ENCODE results near the gene RHOB.

The RHOB gene

DNA sequence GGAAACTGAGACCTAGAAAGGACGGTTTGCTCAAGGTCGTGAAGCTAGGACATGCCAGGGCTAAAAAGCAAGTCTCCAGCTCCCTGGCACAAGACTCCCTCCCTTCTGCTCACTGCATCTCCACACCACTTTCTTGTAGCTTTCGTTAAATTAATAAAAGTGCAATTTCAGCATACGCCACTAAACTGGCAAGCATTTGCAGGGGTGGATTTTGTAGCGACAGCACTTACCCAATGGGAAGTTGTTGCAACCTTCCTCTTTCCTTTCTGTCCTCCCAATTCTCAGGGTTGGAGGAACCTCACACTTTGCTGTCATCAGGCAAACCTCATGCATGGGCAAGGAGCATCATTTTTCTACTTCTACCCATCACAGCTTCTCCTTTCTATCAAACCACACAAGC is 7.4 kb upstream of the RHOB start:
- DNase-seq, result no peak

DNA sequence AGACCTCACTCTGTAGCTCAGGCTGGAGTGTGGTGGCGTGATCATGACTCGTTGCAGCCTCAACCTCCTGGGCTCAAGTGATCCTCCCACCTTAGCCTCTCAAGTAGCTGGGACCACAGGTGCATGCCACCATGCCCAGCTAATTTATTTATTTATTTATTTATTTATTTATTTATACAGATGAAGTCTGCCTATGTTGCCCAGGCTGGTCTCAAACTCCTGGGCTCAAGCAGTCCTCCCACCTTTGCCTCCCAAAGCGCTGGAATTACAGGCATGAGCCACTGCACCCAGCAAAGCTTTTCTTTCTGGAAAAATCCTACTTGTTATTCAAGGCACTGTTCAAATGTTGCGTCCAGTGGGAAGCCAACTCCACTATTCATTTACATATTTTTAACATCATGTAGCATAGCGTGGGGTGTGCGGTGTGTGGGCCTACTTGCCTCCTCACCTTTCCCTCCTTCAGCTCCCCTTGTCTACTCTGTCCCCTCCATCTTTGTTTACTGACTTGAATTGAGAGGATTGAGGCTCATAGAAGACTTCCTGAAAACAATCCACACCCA is 6.8 kb upstream of the RHOB start:
- no peak for DNase-seq

DNA sequence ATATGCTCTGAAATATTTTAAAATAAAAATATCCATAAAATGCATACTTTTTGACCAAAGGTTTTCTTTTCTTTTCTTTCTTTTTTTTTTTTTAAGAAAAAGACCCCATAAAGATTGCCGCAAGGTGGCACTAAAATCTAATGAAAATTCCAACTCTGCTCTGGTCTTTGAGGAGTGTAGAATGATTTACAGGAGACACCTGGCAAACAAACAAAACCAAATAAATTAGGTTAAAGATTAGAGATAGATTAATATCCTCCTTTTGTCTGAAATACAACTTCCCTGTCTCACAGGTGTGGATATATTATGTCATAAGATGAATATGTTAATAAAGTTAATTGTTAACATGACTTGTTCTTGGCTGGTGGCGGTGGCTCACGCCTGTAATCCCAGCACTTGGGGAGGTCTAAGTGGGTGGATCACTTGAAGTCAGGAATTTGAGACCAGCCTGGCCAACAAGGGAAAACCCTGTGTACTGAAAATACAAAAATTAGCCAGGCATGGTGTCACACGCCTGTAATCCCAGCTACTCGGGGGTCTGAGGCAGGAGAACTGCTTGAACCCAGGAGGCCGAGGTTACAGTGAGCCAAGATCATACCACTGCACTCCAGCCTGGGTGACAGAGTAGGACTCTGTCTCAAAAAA is 3.5 kb upstream of the RHOB start:
- DNase-seq, result peak; percentile 45

DNA sequence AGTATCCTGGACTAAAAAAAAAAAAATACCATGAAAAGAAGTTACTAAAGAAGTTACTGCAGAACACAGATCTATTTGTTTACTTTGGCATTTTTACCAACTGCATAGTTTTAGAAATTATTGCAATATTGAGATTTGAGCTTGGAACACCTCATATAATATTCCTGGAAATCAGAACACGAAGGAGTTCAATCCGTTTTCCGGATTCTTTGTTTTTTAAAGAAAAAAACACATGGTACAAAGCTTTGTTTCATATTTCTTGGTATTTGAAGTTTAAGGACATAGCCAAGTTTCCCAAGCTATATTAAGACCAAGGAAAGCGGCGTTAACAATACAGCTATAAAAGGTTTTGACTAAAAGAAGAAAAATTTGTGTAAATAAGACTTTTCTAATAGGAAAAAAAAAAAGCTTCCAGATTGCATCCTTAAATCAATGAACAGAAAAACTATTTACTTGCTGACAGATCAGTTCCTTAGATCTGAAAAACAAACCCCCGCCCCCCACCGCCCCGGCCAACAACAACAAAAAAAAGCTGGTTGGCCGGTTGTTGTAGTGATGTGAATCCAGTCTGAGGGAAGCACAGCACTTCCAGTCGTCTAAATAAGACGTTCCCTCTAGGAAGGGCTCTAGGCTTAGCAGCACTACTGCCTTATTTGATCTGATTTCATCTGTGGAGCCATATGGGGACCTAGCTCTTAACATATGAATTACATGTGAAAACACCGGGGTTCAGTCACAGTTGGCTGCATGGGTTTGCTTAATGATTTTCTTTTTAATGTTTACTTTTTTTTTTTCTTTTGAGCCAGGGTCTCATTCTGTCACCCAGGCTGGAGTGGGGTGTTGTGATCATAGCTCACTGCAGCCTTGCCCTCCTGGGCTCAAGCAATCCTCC is 2.5 kb upstream of the RHOB start:
- DNase-seq, result no peak

DNA sequence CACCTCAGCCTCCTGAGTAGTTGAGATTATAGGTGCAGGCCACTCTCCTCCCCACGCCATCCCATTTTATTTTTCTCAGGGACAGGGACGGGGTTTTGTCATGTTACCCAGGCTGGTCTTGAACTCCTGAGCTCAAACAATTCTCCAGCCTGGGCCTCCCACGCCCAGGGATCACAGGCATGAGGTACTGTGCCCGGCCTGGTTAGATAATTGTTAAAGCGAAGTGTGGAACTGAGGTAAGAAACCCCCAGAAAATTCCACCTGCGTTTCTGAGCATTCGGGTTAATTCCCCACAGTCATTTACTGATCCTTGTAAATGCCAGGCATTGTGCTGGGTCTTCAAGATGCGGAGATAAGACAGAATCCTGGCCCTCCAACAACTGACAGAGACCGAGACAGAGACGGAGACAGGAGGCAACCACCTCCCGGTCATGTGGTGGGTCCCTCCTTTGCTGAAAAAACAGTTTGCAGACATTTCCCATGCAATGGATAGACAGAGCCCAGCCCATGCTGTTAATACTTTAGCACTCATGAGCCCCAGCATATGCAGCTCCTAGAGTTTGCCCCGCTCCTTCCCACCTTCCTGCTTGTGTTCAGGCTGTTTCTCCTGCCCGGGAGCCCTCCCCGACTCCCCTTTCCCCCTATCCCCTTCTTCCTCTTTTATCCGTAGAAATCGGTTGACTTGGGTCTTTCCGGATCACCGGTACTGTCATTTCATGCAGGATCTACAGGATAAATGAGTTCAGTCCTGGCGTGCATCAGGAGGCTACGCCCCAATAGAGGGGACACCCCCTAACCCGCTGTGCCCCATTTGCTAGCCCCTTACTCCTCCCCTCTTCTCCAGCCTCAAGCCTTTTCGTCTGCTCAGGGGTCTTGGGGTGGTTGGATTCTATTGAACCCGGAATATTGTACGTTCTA is 1.6 kb upstream of the RHOB start:
- DNase-seq, result no peak

DNA sequence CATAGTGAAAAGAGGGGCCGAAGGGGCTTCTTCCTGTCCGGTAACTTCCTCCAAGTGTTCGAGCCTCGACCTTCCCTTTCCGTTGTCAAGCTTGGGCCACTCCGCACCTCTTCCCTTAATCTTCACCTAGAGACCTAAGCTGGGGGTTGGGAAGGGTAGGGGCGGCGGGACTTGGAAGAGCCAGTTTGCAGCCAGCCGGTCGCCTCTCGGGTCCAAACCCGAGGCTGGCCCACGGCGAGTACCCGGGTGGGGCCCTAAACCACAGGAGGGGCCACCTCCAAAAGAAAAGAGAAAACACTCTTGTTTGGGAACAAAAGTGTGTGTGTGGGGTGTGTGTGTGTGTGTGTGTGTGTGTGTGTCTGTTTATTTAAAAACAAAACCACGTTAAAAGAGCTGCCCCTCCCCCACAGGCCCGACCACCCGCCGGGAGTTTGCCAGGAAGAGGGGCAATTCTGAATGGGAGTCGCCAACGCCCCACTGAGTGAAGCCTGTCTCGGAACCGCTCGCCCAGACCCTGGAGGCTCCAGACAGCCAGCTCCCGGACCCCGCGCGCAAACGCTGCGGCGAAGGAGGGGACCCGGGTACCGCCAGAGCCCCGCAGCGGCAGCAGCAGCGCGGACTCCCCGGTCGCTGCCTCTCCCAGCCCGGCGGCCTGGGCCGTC is 488 bp upstream of the RHOB start:
- DNase-seq, result no peak

DNA sequence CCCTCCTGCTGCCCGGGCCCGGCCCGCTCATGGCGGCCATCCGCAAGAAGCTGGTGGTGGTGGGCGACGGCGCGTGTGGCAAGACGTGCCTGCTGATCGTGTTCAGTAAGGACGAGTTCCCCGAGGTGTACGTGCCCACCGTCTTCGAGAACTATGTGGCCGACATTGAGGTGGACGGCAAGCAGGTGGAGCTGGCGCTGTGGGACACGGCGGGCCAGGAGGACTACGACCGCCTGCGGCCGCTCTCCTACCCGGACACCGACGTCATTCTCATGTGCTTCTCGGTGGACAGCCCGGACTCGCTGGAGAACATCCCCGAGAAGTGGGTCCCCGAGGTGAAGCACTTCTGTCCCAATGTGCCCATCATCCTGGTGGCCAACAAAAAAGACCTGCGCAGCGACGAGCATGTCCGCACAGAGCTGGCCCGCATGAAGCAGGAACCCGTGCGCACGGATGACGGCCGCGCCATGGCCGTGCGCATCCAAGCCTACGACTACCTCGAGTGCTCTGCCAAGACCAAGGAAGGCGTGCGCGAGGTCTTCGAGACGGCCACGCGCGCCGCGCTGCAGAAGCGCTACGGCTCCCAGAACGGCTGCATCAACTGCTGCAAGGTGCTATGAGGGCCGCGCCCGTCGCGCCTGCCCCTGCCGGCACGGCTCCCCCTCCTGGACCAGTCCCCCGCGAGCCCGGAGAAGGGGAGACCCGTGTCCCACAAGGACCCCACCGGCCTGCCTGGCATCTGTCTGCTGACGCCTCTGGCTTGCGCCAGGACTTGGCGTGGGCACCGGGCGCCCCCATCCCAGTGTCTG is 767 bp downstream of the RHOB start:
- DNase-seq, result peak; percentile 55

DNA sequence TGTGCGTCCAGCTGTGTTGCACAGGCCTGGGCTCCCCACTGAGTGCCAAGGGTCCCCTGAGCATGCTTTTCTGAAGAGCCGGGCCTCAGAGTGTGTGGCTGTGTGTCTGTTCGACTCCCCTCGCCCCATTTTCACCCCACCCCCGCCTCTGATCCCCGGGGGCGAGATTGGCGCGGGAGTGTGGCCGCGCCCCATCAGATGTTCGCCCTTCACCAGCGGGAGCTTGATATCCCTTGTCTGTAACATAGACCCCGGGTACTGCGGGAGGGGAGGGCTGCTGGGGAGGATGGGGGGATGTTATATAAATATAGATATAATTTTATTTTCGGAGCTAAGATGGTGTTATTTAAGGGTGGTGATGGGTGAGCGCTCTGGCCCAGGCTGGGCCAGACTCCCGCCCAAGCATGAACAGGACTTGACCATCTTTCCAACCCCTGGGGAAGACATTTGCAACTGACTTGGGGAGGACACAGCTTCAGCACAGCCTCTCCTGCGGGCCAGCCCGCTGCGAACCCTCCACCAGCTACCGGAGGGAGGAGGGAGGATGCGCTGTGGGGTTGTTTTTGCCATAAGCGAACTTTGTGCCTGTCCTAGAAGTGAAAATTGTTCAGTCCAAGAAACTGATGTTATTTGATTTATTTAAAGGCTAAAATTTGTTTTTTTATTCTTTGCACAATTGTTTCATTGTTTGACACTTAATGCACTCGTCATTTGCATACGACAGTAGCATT is 1.5 kb downstream of the RHOB start:
- DNase-seq, result no peak

DNA sequence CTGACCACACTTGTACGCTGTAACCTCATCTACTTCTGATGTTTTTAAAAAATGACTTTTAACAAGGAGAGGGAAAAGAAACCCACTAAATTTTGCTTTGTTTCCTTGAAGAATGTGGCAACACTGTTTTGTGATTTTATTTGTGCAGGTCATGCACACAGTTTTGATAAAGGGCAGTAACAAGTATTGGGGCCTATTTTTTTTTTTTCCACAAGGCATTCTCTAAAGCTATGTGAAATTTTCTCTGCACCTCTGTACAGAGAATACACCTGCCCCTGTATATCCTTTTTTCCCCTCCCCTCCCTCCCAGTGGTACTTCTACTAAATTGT is 2.1 kb downstream of the RHOB start:
- no peak for DNase-seq

DNA sequence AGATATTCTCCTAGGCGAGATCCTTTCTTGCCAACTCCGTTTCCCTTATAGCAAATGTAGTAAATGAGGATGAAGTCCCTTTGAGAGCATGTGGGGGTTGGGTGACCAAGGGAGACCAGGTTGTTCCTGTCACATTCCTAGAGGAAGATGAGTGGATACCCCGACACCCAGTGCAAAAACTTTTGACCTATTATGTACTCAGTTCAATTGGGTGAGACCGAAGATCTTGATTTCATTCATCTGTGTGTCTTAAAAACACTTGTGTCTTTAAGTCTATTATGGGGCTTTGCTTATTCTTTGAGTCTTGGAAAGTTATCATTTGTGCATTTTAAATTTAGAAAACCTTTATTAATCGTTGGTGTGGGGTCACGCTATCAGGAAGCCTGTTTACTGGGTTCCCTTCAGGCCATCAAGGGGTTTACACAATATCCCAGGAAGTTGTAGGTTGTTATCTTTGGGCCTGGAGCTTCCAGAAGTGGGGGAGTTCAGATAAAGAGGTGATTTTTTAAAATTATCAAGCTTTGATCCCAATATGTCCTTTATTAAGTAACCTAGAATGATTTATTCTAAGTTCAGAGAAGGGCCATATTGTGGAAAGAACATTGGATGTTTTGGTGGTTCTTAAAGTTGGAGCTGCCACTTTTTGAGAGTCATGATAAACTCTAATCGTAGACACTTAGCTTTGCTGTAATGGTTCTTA is 2.8 kb downstream of the RHOB start:
- DNase-seq, result no peak

DNA sequence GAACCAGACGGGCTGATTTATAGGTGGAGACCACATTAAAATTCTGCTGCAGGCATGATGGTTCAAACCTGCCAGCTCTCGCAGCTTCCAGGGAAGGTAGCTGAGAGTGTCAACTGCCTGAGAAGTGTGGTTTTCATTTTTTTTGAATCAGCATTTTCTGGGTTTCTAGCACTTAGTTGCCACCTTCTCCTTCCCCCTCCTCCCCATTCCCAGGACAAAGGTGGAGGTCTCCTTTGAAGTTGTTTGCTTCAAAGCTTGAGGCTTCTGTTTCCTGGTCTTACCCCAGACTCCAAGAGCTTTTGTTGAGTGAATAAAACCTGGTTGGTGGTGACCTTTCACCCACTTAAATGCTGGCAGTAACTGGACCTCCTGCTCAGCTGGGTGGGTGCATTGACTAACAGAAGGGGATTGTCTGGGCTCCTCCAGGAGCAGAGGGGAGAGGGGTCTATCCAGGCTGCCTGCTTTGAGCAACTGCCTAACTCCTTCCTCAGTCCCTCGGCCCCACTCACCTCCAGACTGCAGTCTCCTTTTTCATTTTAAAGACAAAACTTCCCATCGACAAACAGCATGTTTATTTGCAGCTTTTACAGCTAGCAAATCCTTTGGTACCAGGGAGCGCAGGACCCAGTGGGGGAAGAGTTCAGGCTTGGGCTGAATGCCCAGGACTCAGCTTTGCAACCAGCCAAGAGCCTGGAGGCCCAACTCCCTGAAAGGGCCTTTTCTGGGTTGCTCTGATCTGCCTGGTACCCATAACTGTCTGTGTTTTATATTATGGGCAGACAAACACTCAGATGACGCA is 3.5 kb downstream of the RHOB start:
- no peak for DNase-seq

DNA sequence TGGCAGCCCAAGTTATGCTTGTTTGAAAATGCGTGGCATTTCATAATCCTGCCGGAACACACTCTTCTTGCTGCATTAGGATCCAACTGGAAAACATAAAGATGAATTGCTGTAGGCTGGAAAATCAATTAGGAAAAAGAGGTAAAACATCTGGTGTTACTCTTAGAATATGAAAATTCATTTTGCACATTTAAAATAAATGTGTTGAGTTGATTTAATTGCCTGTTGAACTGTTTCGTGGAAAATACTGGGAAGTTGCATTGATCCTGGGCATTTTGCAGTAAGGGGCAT is 4.1 kb downstream of the RHOB start:
- no peak for DNase-seq

DNA sequence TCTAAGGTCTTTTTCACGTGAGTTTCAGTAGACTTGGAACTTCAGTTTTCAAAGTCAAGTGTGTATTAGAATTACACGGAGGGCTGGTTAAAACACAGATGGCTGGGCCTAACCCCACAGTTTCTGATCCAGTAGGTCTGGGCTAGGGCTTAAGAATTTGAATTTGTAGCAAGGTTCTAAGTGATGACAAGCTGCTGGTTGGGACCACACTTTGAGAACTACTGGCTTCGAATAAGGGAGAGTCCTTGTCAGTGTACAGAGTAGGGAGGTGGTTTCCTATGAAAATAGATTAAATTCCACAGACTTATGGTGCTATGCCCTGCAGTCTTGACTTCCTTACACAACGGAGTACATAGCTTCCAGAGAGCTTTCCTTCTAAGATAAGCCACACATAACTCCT is 4.5 kb downstream of the RHOB start:
- DNase-seq, result no peak

DNA sequence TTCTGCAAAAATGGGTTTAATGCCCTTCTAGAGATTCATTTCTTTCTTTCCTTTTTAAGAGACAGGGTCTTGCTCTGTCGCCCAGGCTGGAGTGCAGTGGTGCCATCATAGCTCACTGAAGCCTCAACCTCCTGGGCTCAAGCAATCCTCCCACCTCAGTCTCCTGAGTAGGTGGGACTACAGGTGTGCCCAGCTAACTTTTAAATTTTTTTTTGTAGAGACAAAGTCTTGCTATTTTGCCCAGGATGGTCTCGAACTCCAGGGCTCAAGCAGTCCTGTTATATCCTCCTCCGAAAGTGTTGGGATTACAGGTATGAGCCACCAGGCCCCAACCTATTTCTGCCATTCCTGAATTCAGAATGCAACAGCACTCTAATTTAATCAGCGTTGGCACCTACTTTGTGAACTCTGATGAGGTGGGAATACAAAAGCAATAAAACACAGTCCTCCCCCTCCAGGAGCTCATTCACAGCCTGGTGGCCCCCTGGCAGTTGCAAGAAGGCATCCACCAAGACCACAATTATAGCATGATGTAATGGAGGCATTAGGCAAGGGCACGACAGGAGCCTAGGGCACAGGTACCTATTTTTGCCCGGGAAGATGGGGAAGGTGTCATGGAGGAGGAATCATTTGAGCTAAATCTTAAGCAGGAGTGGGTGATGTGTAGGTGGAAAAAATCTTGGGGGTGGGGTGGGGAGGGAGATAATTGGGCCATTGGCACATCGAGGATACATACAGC is 5.1 kb downstream of the RHOB start:
- DNase-seq, result no peak

DNA sequence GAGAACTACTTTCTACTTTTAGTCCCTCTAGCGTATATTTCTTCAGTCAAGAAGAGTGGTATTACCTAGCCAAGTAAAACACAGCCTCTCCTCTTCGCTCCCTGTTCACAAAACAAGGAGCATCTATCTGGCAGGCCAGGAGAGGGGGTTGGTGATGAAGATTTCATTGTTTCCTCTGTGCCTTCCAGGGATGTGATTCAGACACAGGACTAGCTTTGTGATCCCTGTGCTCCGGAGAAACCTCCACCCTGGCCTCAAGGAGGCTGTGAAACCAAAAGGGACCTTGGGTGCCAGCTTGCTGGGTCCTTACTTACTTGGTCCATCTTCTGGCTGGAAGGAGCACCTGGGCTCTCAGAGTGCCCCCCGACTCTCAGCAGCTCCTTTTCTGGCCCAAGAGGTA is 5.7 kb downstream of the RHOB start:
- DNase-seq, result no peak

DNA sequence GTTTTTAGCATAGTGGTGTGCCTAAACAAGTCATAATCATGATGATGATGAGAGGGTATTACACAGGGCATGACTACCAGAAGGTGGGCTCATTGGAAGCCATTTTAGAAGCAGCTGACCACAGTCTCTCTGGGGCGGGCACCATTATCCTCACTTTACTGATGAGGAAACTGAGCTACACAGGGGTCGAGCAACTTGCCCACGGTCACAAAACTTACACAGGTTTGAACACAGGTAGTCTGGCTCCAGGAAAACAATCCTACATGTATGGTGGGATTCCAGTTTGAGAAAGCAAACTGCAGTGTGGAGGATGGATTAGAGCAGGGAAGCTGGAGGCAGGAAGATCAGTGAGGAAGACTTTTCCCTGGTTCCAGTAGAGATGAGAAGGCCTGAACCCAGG is 6.2 kb downstream of the RHOB start:
- no peak for DNase-seq

DNA sequence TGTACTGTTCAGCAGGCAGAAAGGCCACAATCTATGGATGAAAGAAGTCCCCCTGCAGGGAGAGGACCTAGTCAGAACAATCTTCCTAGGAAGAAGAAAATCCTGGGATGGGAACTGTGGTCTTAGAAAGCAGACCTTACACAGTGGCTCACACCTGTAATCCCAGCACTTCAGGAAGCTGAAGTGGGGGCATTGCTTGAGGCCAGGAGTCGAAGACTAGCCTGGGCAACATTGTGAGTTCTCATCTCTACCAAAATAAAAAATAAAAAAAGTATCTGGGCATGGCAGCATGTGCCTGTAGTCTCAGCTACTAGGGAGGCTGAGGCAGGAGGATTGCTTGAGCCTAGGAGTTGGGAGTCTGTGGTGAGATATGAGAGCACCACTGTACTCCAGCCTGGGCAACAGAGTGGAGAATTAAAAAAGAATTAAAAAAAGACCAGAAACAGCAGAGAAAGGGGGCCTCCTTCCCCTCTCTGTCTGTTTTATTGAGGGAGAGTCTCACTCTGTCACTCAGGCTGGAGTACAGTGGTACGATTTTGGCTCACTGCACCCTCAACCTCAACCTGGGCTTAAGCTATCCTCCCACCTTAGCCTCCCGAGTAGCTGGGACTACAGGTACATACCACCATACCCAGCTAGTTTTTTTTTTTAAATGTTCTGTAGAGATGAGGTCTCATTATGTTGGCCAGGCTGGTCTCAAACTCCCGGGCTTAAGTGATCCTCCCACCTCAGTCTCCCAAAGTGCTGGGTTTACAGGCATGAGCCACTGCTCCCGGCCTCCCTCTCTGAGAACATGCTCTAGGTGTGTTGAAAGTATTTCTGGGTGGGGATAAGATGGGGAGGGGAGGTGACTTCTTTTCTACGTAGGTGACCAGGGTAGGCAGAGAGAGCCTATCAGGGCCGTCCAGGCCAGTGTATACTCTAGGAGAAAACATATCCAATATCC is 7.4 kb downstream of the RHOB start:
- no peak for DNase-seq

DNA sequence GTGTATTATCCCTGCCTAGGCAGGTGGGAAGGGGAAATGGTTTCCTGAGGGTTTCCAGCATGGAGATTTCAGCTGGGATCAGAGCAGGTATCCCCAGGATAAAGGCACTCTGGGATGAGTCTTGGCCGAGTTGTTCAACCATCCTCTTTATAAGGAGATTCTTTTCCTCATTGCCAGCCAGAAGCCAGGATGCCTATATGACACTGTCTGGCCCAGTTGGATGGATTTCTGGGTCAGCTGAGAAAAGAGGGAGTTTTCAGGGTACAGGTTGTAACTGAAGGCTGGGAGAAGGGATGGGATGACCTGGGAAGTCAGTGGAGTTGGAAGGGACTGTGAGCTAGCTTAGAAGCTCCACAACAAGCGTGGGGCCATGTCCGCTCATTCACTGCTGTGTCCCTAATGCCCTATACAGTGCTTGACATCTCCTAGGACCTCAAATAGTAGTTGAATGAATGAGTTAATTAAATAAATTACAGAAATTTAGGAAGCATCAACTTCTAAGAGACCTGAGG is 8.3 kb downstream of the RHOB start:
- no peak for DNase-seq
